Esophagus muscularis mucosa (tissue), 3 donors: ENCODE measurements around the gene KRTAP4-3.

ENCODE experiments used
- CTCF ChIP-seq, 3 experiments: fragments of 200-600 bp in 2 of 3; fragments of 450-650 bp in 1 of 3; sonication (generic) in 2 of 3; IDR thresholded peaks; one replicate each; pipeline ENCODE4 v1.5.1; 2017 to 2019; ENCODE audit warnings: antibody characterized with exemption in 3 of 3, mild to moderate bottlenecking in 2 of 3, moderate library complexity in 1 of 3
- POLR2A ChIP-seq: fragments of 450-650 bp; IDR thresholded peaks from one replicate; pipeline ENCODE4 v1.6.1; 2017; ENCODE audit warnings: antibody characterized with exemption, moderate library complexity, mild to moderate bottlenecking, low read depth
- POLR2AphosphoS5 ChIP-seq, 2 donors: sonication (generic); formaldehyde crosslinking; IDR thresholded peaks; one replicate each; pipeline ENCODE4 v1.6.1; 2017; ENCODE audit warnings: antibody characterized with exemption in 2 of 2

- no peak for TF ChIP-seq POLR2A
- TF ChIP-seq CTCF (IDR thresholded peaks at IDR 0.05) = no peak
- TF ChIP-seq POLR2AphosphoS5 (IDR thresholded peaks at IDR 0.05) = no peak
Measured at GRCh38 chr17:41131979-41132378, 36.0 kb downstream of the KRTAP4-3 start.
